HCT116 (cell line): Measurements from ENCODE around the gene SSNA1. TPM values are rescaled to one million over a fixed set of nuclear protein-coding genes. Genes with fewer than 3 reads are reported as not detected.
A peak's percentile ranks its signal among the peaks of the same experiment; 100 is the strongest.

Experiments
- ATAC-seq: fragments of 200-7000 bp; cut with Tn5 transposase; 2 replicates; pipeline ENCODE4 v1.9.1; 2020; ENCODE audit warnings: mild to moderate bottlenecking, moderate library complexity
- BruUV-seq: library from RNA; stranded (reverse); fragments of 400-500 nt; replicated peaks from 2 replicates; lab custom pipeline; 2021; lab: Mats Ljungman, UMichigan
- CTCF ChIA-PET: fragments of 300-600 bp; sonication (Branson Sonifier 250); formaldehyde crosslinking; loops from one replicate; lab custom pipeline; 2021; ENCODE audit warnings: antibody characterized with exemption; lab: Charles Lee
- POLR2A ChIA-PET: fragments of 300-600, 350-600 bp; sonication (Branson Sonifier 250); formaldehyde crosslinking; loops from one replicate; lab custom pipeline; 2021; ENCODE audit warnings: antibody characterized with exemption; lab: Charles Lee
- RAD21 ChIA-PET, 2 experiments: fragments of 300-600 bp; sonication (Branson Sonifier 250); formaldehyde crosslinking; loops; one replicate each; lab custom pipeline; 2023; ENCODE audit warnings: low total read pairs in 2 of 2; ENCODE audit not compliant: uncharacterized antibody in 2 of 2, unreplicated experiment in 2 of 2, low non-redundant PET in 1 of 2; lab: Charles Lee
- DNase-seq: peaks from one replicate; pipeline ENCODE4 v3.0.0-alpha.2; 2010; ENCODE audit warnings: low read depth, low spot score
- H2AFZ ChIP-seq: fragments of 200-600 bp; shearing (Covaris generic), sonication (generic); 2 replicates; pipeline ENCODE4 v1.6.1; 2017; ENCODE audit warnings: low read depth, mixed run types, mixed read lengths, antibody characterized with exemption, low read length; ENCODE audit not compliant: poor library complexity, severe bottlenecking
- H3K27ac ChIP-seq: 2 replicates; pipeline ENCODE4 v1.5.1; 2012; ENCODE audit warnings: low read depth, low read length
- H3K27me3 ChIP-seq: fragments of 200-600 bp; sonication (generic); 2 replicates; pipeline ENCODE4 v1.6.1; 2016; ENCODE audit warnings: mixed run types, low read length, mixed read lengths; ENCODE audit not compliant: insufficient read depth
- H3K36me3 ChIP-seq, 2 experiments: fragments of 200-500 bp in 1 of 2; fragments of 200-600 bp in 1 of 2; sonication (Bioruptor generic) in 1 of 2; sonication (generic) in 1 of 2; 2 replicates each; pipeline versions ENCODE4 v1.5.1 to v1.6.1; 2014 to 2016; ENCODE audit warnings: low read length in 2 of 2, inconsistent platforms in 1 of 2, mixed read lengths in 1 of 2, mixed run types in 1 of 2; ENCODE audit not compliant: insufficient read depth in 2 of 2, control insufficient read depth in 1 of 2
- H3K4me1 ChIP-seq, 2 experiments: fragments of 200-600 bp in 1 of 2; sonication (generic) in 1 of 2; 2 replicates each; pipeline versions ENCODE4 v1.5.1 to v1.6.1; 2012 to 2017; ENCODE audit warnings: low read length in 2 of 2, inconsistent platforms in 1 of 2, mild to moderate bottlenecking in 1 of 2, mixed read lengths in 1 of 2, mixed run types in 1 of 2, moderate library complexity in 1 of 2; ENCODE audit not compliant: insufficient read depth in 2 of 2, control insufficient read depth in 1 of 2
- H3K4me2 ChIP-seq: fragments of 200-600 bp; sonication (generic); 2 replicates; pipeline ENCODE4 v1.6.1; 2017; ENCODE audit warnings: mixed run types, low read length, mixed read lengths
- H3K4me3 ChIP-seq, 2 experiments: fragments of 200-600 bp in 1 of 2; sonication (generic) in 1 of 2; replicated peaks in 1 of 2; 2 replicates each; pipeline ENCODE4 v1.5.1; 2011 to 2016; ENCODE audit warnings: low read length in 2 of 2, control low read depth in 1 of 2, low read depth in 1 of 2, mild to moderate bottlenecking in 1 of 2, mixed read lengths in 1 of 2, mixed run types in 1 of 2
- H3K79me2 ChIP-seq: fragments of 200-600 bp; sonication (generic); 2 replicates; pipeline ENCODE4 v1.6.1; 2017; ENCODE audit warnings: mild to moderate bottlenecking, mixed run types, low read length, moderate library complexity, mixed read lengths; ENCODE audit not compliant: insufficient read depth
- H3K9ac ChIP-seq: fragments of 200-600 bp; sonication (generic); 2 replicates; pipeline ENCODE4 v1.6.1; 2016; ENCODE audit warnings: low read length, mixed read lengths
- H3K9me2 ChIP-seq: fragments of 200-600 bp; sonication (generic), shearing (Covaris generic); 2 replicates; pipeline ENCODE4 v1.6.1; 2017; ENCODE audit warnings: mixed run types, mild to moderate bottlenecking, moderate library complexity; ENCODE audit not compliant: insufficient read depth
- H3K9me3 ChIP-seq, 2 experiments: fragments of 200-500 bp in 1 of 2; fragments of 200-600 bp in 1 of 2; sonication (Bioruptor generic) in 1 of 2; sonication (generic) in 1 of 2; 2 replicates each; pipeline ENCODE4 v1.6.1; 2014 to 2017; ENCODE audit warnings: low read length in 2 of 2, mixed read lengths in 2 of 2, inconsistent platforms in 1 of 2, low read depth in 1 of 2, mild to moderate bottlenecking in 1 of 2, mixed run types in 1 of 2, moderate library complexity in 1 of 2; ENCODE audit not compliant: control insufficient read depth in 1 of 2, insufficient read depth in 1 of 2
- H4K20me1 ChIP-seq: fragments of 200-600 bp; sonication (generic), shearing (Covaris generic); 2 replicates; pipeline ENCODE4 v1.6.1; 2017; ENCODE audit warnings: mixed run types, mild to moderate bottlenecking, moderate library complexity; ENCODE audit not compliant: insufficient read depth
- POLR2A ChIP-seq: IDR thresholded peaks from 2 replicates; pipeline ENCODE4 v1.7.0; 2011; ENCODE audit warnings: borderline replicate concordance; ENCODE audit not compliant: insufficient read depth, insufficient read length; ENCODE audit errors: extremely low read depth
- REST ChIP-seq: IDR thresholded peaks from 2 replicates; pipeline ENCODE4 v1.6.1; 2012; ENCODE audit warnings: low read depth
- ZFX ChIP-seq: fragments of 450-650 bp; IDR thresholded peaks from 2 replicates; pipeline ENCODE4 v1.6.1; 2017
- intact Hi-C: fragments of 100-400 bp; cut with micrococcal nuclease; formaldehyde crosslinking; loops from 2 replicates; pipeline ENCODE4 v1.10.0; 2022
- total RNA-seq: library from RNA; stranded (reverse); gene quantifications from one replicate; pipeline ENCODE4 v1.2.1, GENCODE V29; 2021; ENCODE audit not compliant: unreplicated experiment
- TF ChIP-seq, protein P1 (sequence below): IDR thresholded peaks from 2 replicates; pipeline ENCODE4 v1.6.1; 2012

SSNA1 gene
- total RNA-seq, 1 experiment from 2014 or later = 84.7 TPM

- BruUV-seq = no TSS peak
- intact Hi-C loops = loop anchor here (2.0 to 10.0 kb wide), 3 partner anchors 17 to 437 kb away; partner anchors contain the start of genes NDOR1 and TMEM203
- CTCF ChIA-PET = no interaction called here
- H3K4me2 ChIP-seq = peak overlapping the region; percentile 74
- no peaks in the 10 kb centered on the region for H3K36me3 ChIP-seq
- TF ChIP-seq, protein P1, sequence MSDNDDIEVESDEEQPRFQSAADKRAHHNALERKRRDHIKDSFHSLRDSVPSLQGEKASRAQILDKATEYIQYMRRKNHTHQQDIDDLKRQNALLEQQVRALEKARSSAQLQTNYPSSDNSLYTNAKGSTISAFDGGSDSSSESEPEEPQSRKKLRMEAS = no peak
- TF ChIP-seq REST (no peak), POLR2A (no peak), ZFX (no peak)
- TF ChIP-seq, all 23 proteins: peak for 0
- ChIA-PET POLR2A (interaction anchor here (1.2 kb wide), 1 partner anchor 19 kb away, joined by 3 read pairs; the partner anchor contains the start of gene TUBB4B), RAD21 (no interaction called here)
- no peaks in the 10 kb centered on the region for H3K9me2 ChIP-seq
- DNase-seq = no peak
- peaks cover 51 to 80% of the 10 kb centered on the region in 2 experiments for H3K4me1 ChIP-seq
- H3K9me3 ChIP-seq = no peaks in the 10 kb centered on the region
- ATAC-seq = no peak
- peak overlapping the region; percentile 50 to 60 for H3K4me3 ChIP-seq
- H3K79me2 ChIP-seq = no peaks in the 10 kb centered on the region
- H4K20me1 ChIP-seq = no peaks in the 10 kb centered on the region
- H3K9ac ChIP-seq = peak overlapping the region; percentile 59
- H3K27me3 ChIP-seq = no peaks in the 10 kb centered on the region
- H2AFZ ChIP-seq = no peak overlapping the region
- H3K27ac ChIP-seq = peak overlapping the region; percentile 98; the same call in 1 of the 2 replicates
Observed at GRCh38 chr9:137221506-137222111, 33.1 kb downstream of the SSNA1 start.
